Ishikawa (cell line): ENCODE data around the gene NPSR1.
A peak's percentile ranks its signal among the peaks of the same experiment; 100 is the strongest.

ENCODE experiments used
- CEBPB ChIP-seq: IDR thresholded peaks from 2 replicates; pipeline ENCODE4 v1.6.1; 2012
- CREB1 ChIP-seq: IDR thresholded peaks from 2 replicates; pipeline ENCODE4 v1.6.1; 2012; ENCODE audit warnings: low read depth
- EGR1 ChIP-seq: IDR thresholded peaks from 2 replicates; pipeline ENCODE4 v1.6.1; 2012
- EP300 ChIP-seq: IDR thresholded peaks from 2 replicates; pipeline ENCODE4 v1.6.1; 2012; ENCODE audit warnings: borderline replicate concordance
- FOXM1 ChIP-seq: IDR thresholded peaks from 2 replicates; pipeline ENCODE4 v1.6.1; 2012; ENCODE audit warnings: low read depth, borderline replicate concordance
- NFIC ChIP-seq: IDR thresholded peaks from 2 replicates; pipeline ENCODE4 v1.6.1; 2012
- RAD21 ChIP-seq: IDR thresholded peaks from 2 replicates; pipeline ENCODE4 v1.6.1; 2012; ENCODE audit warnings: low read depth
- TAF1 ChIP-seq: IDR thresholded peaks from 2 replicates; pipeline ENCODE4 v1.6.1; 2012; ENCODE audit warnings: low read depth, mild to moderate bottlenecking
- TCF12 ChIP-seq: IDR thresholded peaks from 2 replicates; pipeline ENCODE4 v1.6.1; 2012; ENCODE audit warnings: low read depth
- TEAD4 ChIP-seq: IDR thresholded peaks from 2 replicates; pipeline ENCODE4 v1.6.1; 2012
- YY1 ChIP-seq: IDR thresholded peaks from 2 replicates; pipeline ENCODE4 v1.6.1; 2012; ENCODE audit warnings: low read depth
- ZBTB7A ChIP-seq: IDR thresholded peaks from 2 replicates; pipeline ENCODE4 v1.6.1; 2012; ENCODE audit warnings: low read depth
- TF ChIP-seq, protein P1 (sequence below): IDR thresholded peaks from 2 replicates; pipeline ENCODE4 v1.6.1; 2012; ENCODE audit warnings: low read depth, mild to moderate bottlenecking
- TF ChIP-seq, protein P2 (sequence below): IDR thresholded peaks from 2 replicates; pipeline ENCODE4 v1.6.1; 2012
- TF ChIP-seq, protein P3 (sequence below): IDR thresholded peaks from 2 replicates; pipeline ENCODE4 v1.6.1; 2012

NPSR1 gene

GRCh38 chr7:34657632-34658268, at the start of gene NPSR1:
NPSR1 (plus strand) TSS chr7:34658218; CDS start chr7:34658413, 195 bp downstream.
- TF ChIP-seq EGR1 (no peak), TCF12 (no peak), EP300 (no peak), RAD21 (no peak), TAF1 (no peak), NFIC (no peak), CREB1 (no peak)
- TF ChIP-seq, protein P1, sequence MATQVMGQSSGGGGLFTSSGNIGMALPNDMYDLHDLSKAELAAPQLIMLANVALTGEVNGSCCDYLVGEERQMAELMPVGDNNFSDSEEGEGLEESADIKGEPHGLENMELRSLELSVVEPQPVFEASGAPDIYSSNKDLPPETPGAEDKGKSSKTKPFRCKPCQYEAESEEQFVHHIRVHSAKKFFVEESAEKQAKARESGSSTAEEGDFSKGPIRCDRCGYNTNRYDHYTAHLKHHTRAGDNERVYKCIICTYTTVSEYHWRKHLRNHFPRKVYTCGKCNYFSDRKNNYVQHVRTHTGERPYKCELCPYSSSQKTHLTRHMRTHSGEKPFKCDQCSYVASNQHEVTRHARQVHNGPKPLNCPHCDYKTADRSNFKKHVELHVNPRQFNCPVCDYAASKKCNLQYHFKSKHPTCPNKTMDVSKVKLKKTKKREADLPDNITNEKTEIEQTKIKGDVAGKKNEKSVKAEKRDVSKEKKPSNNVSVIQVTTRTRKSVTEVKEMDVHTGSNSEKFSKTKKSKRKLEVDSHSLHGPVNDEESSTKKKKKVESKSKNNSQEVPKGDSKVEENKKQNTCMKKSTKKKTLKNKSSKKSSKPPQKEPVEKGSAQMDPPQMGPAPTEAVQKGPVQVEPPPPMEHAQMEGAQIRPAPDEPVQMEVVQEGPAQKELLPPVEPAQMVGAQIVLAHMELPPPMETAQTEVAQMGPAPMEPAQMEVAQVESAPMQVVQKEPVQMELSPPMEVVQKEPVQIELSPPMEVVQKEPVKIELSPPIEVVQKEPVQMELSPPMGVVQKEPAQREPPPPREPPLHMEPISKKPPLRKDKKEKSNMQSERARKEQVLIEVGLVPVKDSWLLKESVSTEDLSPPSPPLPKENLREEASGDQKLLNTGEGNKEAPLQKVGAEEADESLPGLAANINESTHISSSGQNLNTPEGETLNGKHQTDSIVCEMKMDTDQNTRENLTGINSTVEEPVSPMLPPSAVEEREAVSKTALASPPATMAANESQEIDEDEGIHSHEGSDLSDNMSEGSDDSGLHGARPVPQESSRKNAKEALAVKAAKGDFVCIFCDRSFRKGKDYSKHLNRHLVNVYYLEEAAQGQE, result no peak

- TF ChIP-seq NFIC, result peak; percentile 56
- TF ChIP-seq, protein P1, result no peak
- TF ChIP-seq TEAD4, result peak; percentile 84
Observed at GRCh38 chr7:34612661-34613060, 45.4 kb upstream of the NPSR1 start.

GRCh38 chr7:34620425-34620824, 37.6 kb upstream of the NPSR1 start:
- TF ChIP-seq TEAD4 (no peak), TCF12 (no peak), CEBPB (no peak)
- TF ChIP-seq, protein P2, sequence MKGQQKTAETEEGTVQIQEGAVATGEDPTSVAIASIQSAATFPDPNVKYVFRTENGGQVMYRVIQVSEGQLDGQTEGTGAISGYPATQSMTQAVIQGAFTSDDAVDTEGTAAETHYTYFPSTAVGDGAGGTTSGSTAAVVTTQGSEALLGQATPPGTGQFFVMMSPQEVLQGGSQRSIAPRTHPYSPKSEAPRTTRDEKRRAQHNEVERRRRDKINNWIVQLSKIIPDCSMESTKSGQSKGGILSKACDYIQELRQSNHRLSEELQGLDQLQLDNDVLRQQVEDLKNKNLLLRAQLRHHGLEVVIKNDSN, result no peak

- TF ChIP-seq, protein P1, result no peak
- TF ChIP-seq ZBTB7A, result no peak
- TF ChIP-seq, protein P3, sequence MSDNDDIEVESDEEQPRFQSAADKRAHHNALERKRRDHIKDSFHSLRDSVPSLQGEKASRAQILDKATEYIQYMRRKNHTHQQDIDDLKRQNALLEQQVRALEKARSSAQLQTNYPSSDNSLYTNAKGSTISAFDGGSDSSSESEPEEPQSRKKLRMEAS, result no peak
- no peak for TF ChIP-seq EP300
- TF ChIP-seq NFIC, result no peak
- no peak for TF ChIP-seq TEAD4
- TF ChIP-seq, protein P2, result no peak
- no peak for TF ChIP-seq FOXM1
- no peak for TF ChIP-seq CEBPB
- TF ChIP-seq RAD21, result no peak
- TF ChIP-seq TAF1, result no peak
- no peak for TF ChIP-seq TCF12
- no peak for TF ChIP-seq CREB1
- TF ChIP-seq EGR1, result no peak
- TF ChIP-seq YY1, result no peak
Observed at GRCh38 chr7:34622182-34622581, 35.8 kb upstream of the NPSR1 start.

DNA sequence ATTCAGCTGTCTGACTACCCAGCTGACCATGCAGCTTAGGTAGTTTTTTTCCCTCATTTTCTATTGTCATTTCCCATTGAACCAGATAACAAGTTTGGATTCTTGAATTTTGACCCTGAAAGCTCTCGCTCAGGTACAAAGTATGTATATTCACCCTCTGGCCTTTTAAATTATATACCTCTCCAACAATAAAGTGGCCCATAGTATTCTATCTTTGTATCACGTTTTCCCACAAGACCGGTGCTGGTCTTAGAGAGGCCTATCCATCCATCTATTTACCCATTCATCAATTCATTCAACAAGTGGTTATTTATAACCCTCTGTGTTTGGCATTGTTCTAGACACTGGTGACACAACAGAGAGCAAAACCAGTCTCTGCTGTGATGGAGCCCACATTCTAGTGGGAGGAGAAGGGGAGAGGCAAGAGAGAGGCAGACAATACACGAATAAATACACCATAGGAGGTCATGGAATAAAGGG, 35.2 kb upstream of the NPSR1 start:
- TF ChIP-seq, protein P3, result no peak
- no peak for TF ChIP-seq EP300
- no peak for TF ChIP-seq TAF1
- TF ChIP-seq RAD21, result no peak
- TF ChIP-seq TCF12, result no peak
